Astrocyte (in vitro differentiated cells and primary cell): ENCODE results near the gene C11orf52. TPM values are rescaled to one million over a fixed set of nuclear protein-coding genes. Genes with fewer than 3 reads are reported as not detected.

ENCODE experiments used
- DNase-seq: peaks from one replicate; pipeline ENCODE4 v3.0.0-alpha.2; 2010; ENCODE audit warnings: low read depth
- FAIRE-seq: peaks from 2 replicates; lab custom pipeline; 2011; peaks lifted over from hg19 to GRCh38; lab: Jason Lieb, UNC
- H2AFZ ChIP-seq: 2 replicates; pipeline ENCODE4 v1.6.0; 2012; ENCODE audit warnings: low read depth, low read length, inconsistent platforms
- H3K27ac ChIP-seq: 2 replicates; pipeline ENCODE4 v1.5.1; 2011; ENCODE audit warnings: low read depth, low read length, inconsistent platforms
- H3K27me3 ChIP-seq: 2 replicates; pipeline ENCODE4 v1.6.0; 2011; ENCODE audit warnings: low read length, inconsistent platforms; ENCODE audit not compliant: insufficient read depth
- H3K36me3 ChIP-seq: 2 replicates; pipeline ENCODE4 v1.5.1; 2011; ENCODE audit warnings: low read length, inconsistent platforms; ENCODE audit not compliant: insufficient read depth
- H3K4me1 ChIP-seq: 2 replicates; pipeline ENCODE4 v1.5.1; 2011; ENCODE audit warnings: low read length, inconsistent platforms; ENCODE audit not compliant: insufficient read depth
- H3K4me2 ChIP-seq: 2 replicates; pipeline ENCODE4 v1.6.0; 2012; ENCODE audit warnings: low read length, inconsistent platforms
- H3K4me3 ChIP-seq: 2 replicates; pipeline ENCODE4 v1.5.1; 2011; ENCODE audit warnings: low read depth, mild to moderate bottlenecking, low read length, inconsistent platforms; ENCODE audit not compliant: insufficient read depth
- H3K79me2 ChIP-seq: 2 replicates; pipeline ENCODE4 v1.6.0; 2012; ENCODE audit warnings: mild to moderate bottlenecking, low read length, inconsistent platforms; ENCODE audit not compliant: insufficient read depth
- H3K9ac ChIP-seq: 2 replicates; pipeline ENCODE4 v1.6.0; 2012; ENCODE audit warnings: mild to moderate bottlenecking, low read length, inconsistent platforms
- H3K9me3 ChIP-seq: 2 replicates; pipeline ENCODE4 v1.5.1; 2012; ENCODE audit warnings: low read depth, mild to moderate bottlenecking, low read length, inconsistent platforms; ENCODE audit not compliant: insufficient read depth
- H4K20me1 ChIP-seq: 2 replicates; pipeline ENCODE4 v1.6.0; 2012; ENCODE audit warnings: low read length, inconsistent platforms; ENCODE audit not compliant: insufficient read depth
- H3K27ac Mint-ChIP-seq: one replicate; pipeline ENCODE4 v1.8.0; 2021; ENCODE audit warnings: mild to moderate bottlenecking, mixed read lengths; ENCODE audit not compliant: unreplicated experiment
- H3K27me3 Mint-ChIP-seq: one replicate; pipeline ENCODE4 v1.8.0; 2021; ENCODE audit warnings: low read depth, mixed read lengths; ENCODE audit not compliant: unreplicated experiment
- H3K36me3 Mint-ChIP-seq: one replicate; pipeline ENCODE4 v1.8.0; 2021; ENCODE audit warnings: low read depth, mixed read lengths; ENCODE audit not compliant: unreplicated experiment
- H3K4me1 Mint-ChIP-seq: one replicate; pipeline ENCODE4 v1.8.0; 2021; ENCODE audit warnings: low read depth, mixed read lengths; ENCODE audit not compliant: unreplicated experiment
- H3K4me3 Mint-ChIP-seq: one replicate; pipeline ENCODE4 v1.8.0; 2021; ENCODE audit warnings: mild to moderate bottlenecking, moderate library complexity, mixed read lengths; ENCODE audit not compliant: unreplicated experiment
- H3K9me3 Mint-ChIP-seq: one replicate; pipeline ENCODE4 v1.8.0; 2021; ENCODE audit warnings: mild to moderate bottlenecking, mixed read lengths; ENCODE audit not compliant: unreplicated experiment
- EZH2 ChIP-seq: IDR thresholded peaks from 2 replicates; pipeline ENCODE4 v1.6.1; 2012; ENCODE audit warnings: mild to moderate bottlenecking, low read length, inconsistent platforms; ENCODE audit not compliant: insufficient read depth
- total RNA-seq: library from RNA; stranded (reverse); gene quantifications from 2 replicates; pipeline ENCODE4 v1.2.1, GENCODE V29; 2021
- TF ChIP-seq, protein P1 (sequence below): IDR thresholded peaks from 2 replicates; pipeline ENCODE4 v1.5.1; 2011; ENCODE audit warnings: low read depth, mild to moderate bottlenecking, inconsistent platforms, low read length, moderate library complexity; ENCODE audit not compliant: insufficient read depth

The C11orf52 gene
- total RNA-seq, 1 donor from 2014 or later: 0.50 TPM

DNA sequence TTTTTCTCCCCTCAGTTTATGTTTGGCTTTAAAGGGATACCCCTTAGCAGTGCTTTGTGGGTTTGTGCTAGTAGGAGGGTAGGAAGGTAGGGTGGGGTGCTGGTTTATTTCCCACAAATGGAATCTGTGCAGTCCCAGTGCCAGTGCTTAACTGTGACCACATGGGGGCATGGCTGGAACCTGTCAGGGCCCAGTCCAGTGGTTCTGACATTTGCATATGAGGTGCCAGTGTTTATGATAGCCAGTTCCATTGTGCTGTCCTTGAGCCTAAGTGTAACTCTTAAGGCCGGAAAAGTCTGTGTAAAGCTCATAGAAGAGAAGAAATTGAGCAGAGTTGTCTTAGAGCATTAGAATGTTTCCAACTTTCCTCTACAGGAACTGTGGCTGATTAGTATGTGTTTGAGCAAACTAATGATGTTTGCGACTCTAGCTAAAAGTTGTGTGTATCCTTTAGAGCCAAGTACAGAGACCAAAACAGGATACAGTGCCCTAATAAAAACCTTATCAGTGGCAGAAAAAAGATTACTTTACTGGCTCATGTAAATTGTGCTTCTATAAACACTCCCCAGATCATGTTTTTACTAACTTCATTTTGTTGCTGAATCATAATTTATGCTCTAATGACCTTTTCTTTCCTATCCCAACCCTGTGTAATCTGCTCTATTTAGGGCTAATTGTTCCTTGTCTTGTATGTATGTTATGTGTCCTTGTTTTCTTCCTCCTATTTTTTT is 56.5 kb downstream of the C11orf52 start:
- Histone ChIP-seq H3K9ac (no peak overlapping the region), H4K20me1 (no peaks in the 10 kb centered on the region), H3K27ac (no peak overlapping the region), H3K27me3 (no peaks in the 10 kb centered on the region), H3K79me2 (peaks cover 15% of the 10 kb centered on the region), H3K4me1 (peaks cover 15% of the 10 kb centered on the region), H3K4me2 (no peak overlapping the region), H3K36me3 (no peaks in the 10 kb centered on the region), H2AFZ (no peak overlapping the region), H3K4me3 (no peak overlapping the region), H3K9me3 (no peaks in the 10 kb centered on the region)
- Mint-ChIP-seq H3K4me1 (peaks cover 20% of the 10 kb centered on the region), H3K4me3 (no peak overlapping the region), H3K9me3 (no peaks in the 10 kb centered on the region), H3K27ac (no peak overlapping the region), H3K36me3 (peaks cover 3% of the 10 kb centered on the region), H3K27me3 (no peaks in the 10 kb centered on the region)
- FAIRE-seq (no peak), DNase-seq (no peak)
- TF ChIP-seq, protein P1, sequence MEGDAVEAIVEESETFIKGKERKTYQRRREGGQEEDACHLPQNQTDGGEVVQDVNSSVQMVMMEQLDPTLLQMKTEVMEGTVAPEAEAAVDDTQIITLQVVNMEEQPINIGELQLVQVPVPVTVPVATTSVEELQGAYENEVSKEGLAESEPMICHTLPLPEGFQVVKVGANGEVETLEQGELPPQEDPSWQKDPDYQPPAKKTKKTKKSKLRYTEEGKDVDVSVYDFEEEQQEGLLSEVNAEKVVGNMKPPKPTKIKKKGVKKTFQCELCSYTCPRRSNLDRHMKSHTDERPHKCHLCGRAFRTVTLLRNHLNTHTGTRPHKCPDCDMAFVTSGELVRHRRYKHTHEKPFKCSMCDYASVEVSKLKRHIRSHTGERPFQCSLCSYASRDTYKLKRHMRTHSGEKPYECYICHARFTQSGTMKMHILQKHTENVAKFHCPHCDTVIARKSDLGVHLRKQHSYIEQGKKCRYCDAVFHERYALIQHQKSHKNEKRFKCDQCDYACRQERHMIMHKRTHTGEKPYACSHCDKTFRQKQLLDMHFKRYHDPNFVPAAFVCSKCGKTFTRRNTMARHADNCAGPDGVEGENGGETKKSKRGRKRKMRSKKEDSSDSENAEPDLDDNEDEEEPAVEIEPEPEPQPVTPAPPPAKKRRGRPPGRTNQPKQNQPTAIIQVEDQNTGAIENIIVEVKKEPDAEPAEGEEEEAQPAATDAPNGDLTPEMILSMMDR: no peak
- TF ChIP-seq EZH2: no peak

DNA sequence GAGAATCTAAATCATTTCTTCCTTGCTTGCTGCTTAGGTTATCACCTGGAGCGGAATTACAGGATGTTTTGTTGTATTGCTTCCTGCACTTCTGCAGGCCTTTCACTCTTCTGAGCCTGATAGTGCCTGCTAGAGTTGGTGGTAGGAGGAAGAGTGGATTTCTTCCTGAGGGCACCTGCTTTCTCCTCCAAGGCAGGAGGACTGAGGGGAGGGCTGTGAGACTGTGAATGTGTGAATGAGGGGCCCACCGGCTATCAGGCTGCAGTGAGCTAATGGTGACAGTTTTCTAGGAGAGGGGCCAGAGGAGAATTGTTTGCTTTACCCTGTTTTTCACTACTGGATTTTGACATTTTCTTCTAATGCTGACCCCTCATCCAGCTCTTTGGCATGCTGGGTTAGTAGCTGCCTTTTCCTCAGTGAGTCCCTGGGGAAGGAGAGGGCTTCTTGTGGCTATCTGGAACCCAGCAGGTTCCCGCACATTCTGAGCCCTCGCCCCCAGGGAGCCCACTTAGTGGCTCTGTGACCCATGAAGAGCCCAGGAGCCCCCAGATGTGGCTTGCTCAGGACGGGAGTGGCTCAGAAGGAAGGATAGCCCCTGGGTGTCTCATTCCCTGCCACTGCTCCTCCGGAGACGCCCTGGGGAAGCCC is 57.5 kb downstream of the C11orf52 start:
- DNase-seq: no peak
- peak overlapping the region; percentile 51 for H3K4me3 ChIP-seq
- peaks cover 15% of the 10 kb centered on the region for H3K4me1 ChIP-seq
- H3K4me1 Mint-ChIP-seq: peaks cover 20% of the 10 kb centered on the region
- H3K4me3 Mint-ChIP-seq: peak overlapping the region; percentile 84
- no peak overlapping the region for H3K27ac ChIP-seq
- H3K36me3 ChIP-seq: peaks cover 6% of the 10 kb centered on the region
- no peak for TF ChIP-seq EZH2
- TF ChIP-seq, protein P1: no peak
- peaks cover 15% of the 10 kb centered on the region for H3K79me2 ChIP-seq
- H4K20me1 ChIP-seq: no peaks in the 10 kb centered on the region
- peaks cover 2% of the 10 kb centered on the region for H3K36me3 Mint-ChIP-seq
- H3K9me3 ChIP-seq: no peaks in the 10 kb centered on the region
- H3K9ac ChIP-seq: peak overlapping the region; percentile 83
- FAIRE-seq: no peak
- peak overlapping the region; percentile 100 for H3K4me2 ChIP-seq
- peak overlapping the region; percentile 84 for H2AFZ ChIP-seq
- peak overlapping the region; percentile 88 for H3K27ac Mint-ChIP-seq
- no peaks in the 10 kb centered on the region for H3K27me3 Mint-ChIP-seq
- H3K9me3 Mint-ChIP-seq: no peaks in the 10 kb centered on the region
- no peaks in the 10 kb centered on the region for H3K27me3 ChIP-seq

Other genes with a start within 250 kb of the C11orf52 start
- gene PPP2R1B, start 152.5 kb upstream of the C11orf52 start, total RNA-seq: 43.0 and 44.5 TPM in 2 replicates
- 24.9 and 31.1 TPM in 2 replicates for gene ALG9, start 47.3 kb upstream of the C11orf52 start, total RNA-seq
- 1.7 and 2.6 TPM in 2 replicates for gene FDXACB1, start 39.7 kb upstream of the C11orf52 start, total RNA-seq
- gene CFAP68, start 39.4 kb upstream of the C11orf52 start, total RNA-seq: 18.4 and 18.8 TPM in 2 replicates
- 4.1 and 5.7 TPM in 2 replicates for gene CRYAB, start 7.1 kb upstream of the C11orf52 start, total RNA-seq
- not detected in 2 replicates for gene HSPB2, start 6.2 kb upstream of the C11orf52 start, total RNA-seq
- gene DIXDC1, start 18.4 kb downstream of the C11orf52 start, total RNA-seq: 16.5 and 17.3 TPM in 2 replicates
- gene DLAT, start 106.5 kb downstream of the C11orf52 start, total RNA-seq: 31.8 and 34.2 TPM in 2 replicates
- 1.0 and 1.3 TPM in 2 replicates for gene PIH1D2, start 155.1 kb downstream of the C11orf52 start, total RNA-seq
- gene NKAPD1, start 155.4 kb downstream of the C11orf52 start, total RNA-seq: 24.3 and 27.7 TPM in 2 replicates
- 68.1 and 68.9 TPM in 2 replicates for gene TIMM8B, start 167.8 kb downstream of the C11orf52 start, total RNA-seq
- 45.2 and 46.5 TPM in 2 replicates for gene SDHD, start 168.0 kb downstream of the C11orf52 start, total RNA-seq
- 2.1 and 5.3 TPM in 2 replicates for gene IL18, start 245.2 kb downstream of the C11orf52 start, total RNA-seq
- gene TEX12, start 248.5 kb downstream of the C11orf52 start, total RNA-seq: not detected in 2 replicates